Esophagus muscularis mucosa (tissue), 4 donors: Measurements from ENCODE around the gene IZUMO2.

Experiments used
- EP300 ChIP-seq: sonication (generic); formaldehyde crosslinking; IDR thresholded peaks from one replicate; pipeline ENCODE4 v1.6.1; 2017; ENCODE audit warnings: antibody characterized with exemption
- POLR2A ChIP-seq: fragments of 450-650 bp; IDR thresholded peaks from one replicate; pipeline ENCODE4 v1.6.1; 2017; ENCODE audit warnings: antibody characterized with exemption, moderate library complexity, mild to moderate bottlenecking, low read depth
- POLR2AphosphoS5 ChIP-seq, 2 donors: sonication (generic); formaldehyde crosslinking; IDR thresholded peaks; one replicate each; pipeline ENCODE4 v1.6.1; 2017; ENCODE audit warnings: antibody characterized with exemption in 2 of 2
- TF ChIP-seq, protein P1 (sequence below), 3 experiments: fragments of 200-600 bp in 2 of 3; fragments of 450-650 bp in 1 of 3; sonication (generic) in 2 of 3; IDR thresholded peaks; one replicate each; pipeline ENCODE4 v1.5.1; 2017 to 2019; ENCODE audit warnings: antibody characterized with exemption in 3 of 3, mild to moderate bottlenecking in 2 of 3, moderate library complexity in 1 of 3

DNA sequence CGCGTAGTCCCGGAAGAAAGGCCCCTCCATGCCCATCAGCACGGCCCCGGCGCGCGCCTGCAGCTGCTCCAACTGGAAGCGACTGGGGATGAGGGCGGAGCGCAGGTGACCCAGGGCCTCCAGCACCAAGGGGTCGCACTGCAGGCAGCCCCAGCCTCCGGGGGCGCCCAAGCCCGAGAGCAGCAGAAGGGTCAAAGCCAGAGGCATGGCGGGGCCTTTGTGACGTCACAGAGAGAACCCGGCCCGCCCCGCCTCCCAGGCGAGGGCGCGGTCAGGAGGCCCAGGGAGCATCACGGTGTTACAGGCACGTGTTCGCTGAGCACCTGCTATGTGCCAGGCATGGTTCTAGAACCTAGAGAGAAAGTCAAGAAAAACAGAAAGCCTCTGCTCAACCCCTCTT lies at the start of gene IZUMO2:
- TF ChIP-seq, protein P1, sequence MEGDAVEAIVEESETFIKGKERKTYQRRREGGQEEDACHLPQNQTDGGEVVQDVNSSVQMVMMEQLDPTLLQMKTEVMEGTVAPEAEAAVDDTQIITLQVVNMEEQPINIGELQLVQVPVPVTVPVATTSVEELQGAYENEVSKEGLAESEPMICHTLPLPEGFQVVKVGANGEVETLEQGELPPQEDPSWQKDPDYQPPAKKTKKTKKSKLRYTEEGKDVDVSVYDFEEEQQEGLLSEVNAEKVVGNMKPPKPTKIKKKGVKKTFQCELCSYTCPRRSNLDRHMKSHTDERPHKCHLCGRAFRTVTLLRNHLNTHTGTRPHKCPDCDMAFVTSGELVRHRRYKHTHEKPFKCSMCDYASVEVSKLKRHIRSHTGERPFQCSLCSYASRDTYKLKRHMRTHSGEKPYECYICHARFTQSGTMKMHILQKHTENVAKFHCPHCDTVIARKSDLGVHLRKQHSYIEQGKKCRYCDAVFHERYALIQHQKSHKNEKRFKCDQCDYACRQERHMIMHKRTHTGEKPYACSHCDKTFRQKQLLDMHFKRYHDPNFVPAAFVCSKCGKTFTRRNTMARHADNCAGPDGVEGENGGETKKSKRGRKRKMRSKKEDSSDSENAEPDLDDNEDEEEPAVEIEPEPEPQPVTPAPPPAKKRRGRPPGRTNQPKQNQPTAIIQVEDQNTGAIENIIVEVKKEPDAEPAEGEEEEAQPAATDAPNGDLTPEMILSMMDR (IDR thresholded peaks at IDR 0.05): no peak
- TF ChIP-seq POLR2AphosphoS5 (IDR thresholded peaks at IDR 0.05): no peak
- no peak for TF ChIP-seq EP300
- no peak for TF ChIP-seq POLR2A
